Psoas muscle (tissue), 8 donors: Measurements from ENCODE around the gene EVC2. TPM values are rescaled to one million over a fixed set of nuclear protein-coding genes. Genes with fewer than 3 reads are reported as not detected.

Experiments
- ATAC-seq, 4 donors: fragments of 200-7000 bp; cut with Tn5 transposase; one replicate each; pipeline ENCODE4 v1.9.1; 2020; ENCODE audit warnings: moderate library complexity in 3 of 4, mild to moderate bottlenecking in 2 of 4
- DNase-seq, 2 donors: peaks; one replicate each; pipeline ENCODE4 v3.0.0-alpha.2; 2020
- H3K27ac ChIP-seq: fragments of 200-600 bp; one replicate; pipeline ENCODE4 v1.8.0; 2022
- H3K27me3 ChIP-seq, 3 donors: fragments of 200-600 bp in 1 of 3; one replicate each; pipeline versions ENCODE4 v1.6.1 to v1.8.0; 2013 to 2022; ENCODE audit warnings: low read length in 2 of 3, mild to moderate bottlenecking in 2 of 3, moderate library complexity in 1 of 3; ENCODE audit not compliant: insufficient read depth in 3 of 3
- H3K36me3 ChIP-seq, 2 donors: fragments of 200-600 bp in 1 of 2; one replicate each; pipeline versions ENCODE4 v1.6.1 to v1.8.0; 2013 to 2022; ENCODE audit warnings: low read depth in 1 of 2, mild to moderate bottlenecking in 1 of 2, moderate library complexity in 1 of 2; ENCODE audit not compliant: insufficient read depth in 1 of 2
- H3K4me1 ChIP-seq: fragments of 200-600 bp; one replicate; pipeline ENCODE4 v1.8.0; 2022
- H3K4me3 ChIP-seq: fragments of 200-600 bp; one replicate; pipeline ENCODE4 v1.8.0; 2022; ENCODE audit warnings: mild to moderate bottlenecking
- H3K9me3 ChIP-seq: fragments of 200-600 bp; one replicate; pipeline ENCODE4 v1.8.0; 2022
- CTCF ChIP-seq: fragments of 200-600 bp; IDR thresholded peaks from one replicate; pipeline ENCODE4 v1.8.0; 2022; ENCODE audit warnings: antibody characterized with exemption
- WGBS, 3 donors: extraction: QIAGEN DNeasy Blood & Tissue Kit; methylation state at CpG; one replicate each; pipeline versions ENCODE4 v1.1.6 to v1.1.7; 2013; 5-methylcytosine and 5-hydroxymethylcytosine counted together
- intact Hi-C, 2 donors: fragments of 100-400 bp; cut with DNase I; formaldehyde crosslinking; loops; one replicate each; pipeline versions ENCODE4 v1.11.0 to v1.14.2; 2022
- polyA plus RNA-seq, 3 donors: library from polyadenylated mRNA; stranded (reverse); fragments of 200-250 nt; gene quantifications; one replicate each; pipeline ENCODE4 v1.2.3, GENCODE V29; 2013
- total RNA-seq, 4 donors: library from RNA; stranded (reverse); fragmentation: NEBNext Ultra II Directional in 2 of 4; extraction: Animal tissue kit (Norgen Biotek cat#: 25700) in 2 of 4; gene quantifications; one replicate each; pipeline versions ENCODE4 v1.2.1 to v1.2.4, GENCODE V29; 2021 to 2023
- donor health status: healthy with polysubstance abuse.
- donor health status: DM: no; HTN: no; CAD: no; lungs with moderate emphysema.
- donor health status: Bipolar disorder and iron deficiency.
- donor health status: healthy.
- donor health status: DM: yes; HTN: yes; CAD: no.
- donor health status: DM: no; HTN: no; CAD: no.
- donor health status: DM: no; HTN: no; CAD: no.
- donor health status: DM: yes; HTN: yes; CAD: no.

EVC2 gene
- total and polyA plus RNA-seq, 7 donors, result 0.24 to 1.0 (median 0.44) TPM

- TF ChIP-seq CTCF, result no peak
- DNase-seq, result no peak
- H3K27me3 ChIP-seq, result peaks cover 0 to 41% (median 13%) of the 10 kb centered on the region in 3 donors
- H3K27ac ChIP-seq, result no peak overlapping the region
- H3K36me3 ChIP-seq, result no peaks in the 10 kb centered on the region
- H3K4me1 ChIP-seq, result no peaks in the 10 kb centered on the region
- H3K4me3 ChIP-seq, result peak overlapping the region; percentile 71
- intact Hi-C loops, result no loop called here
- ATAC-seq, result no peak
- 36 to 55% (median 48%) methylated on average over 5 of the region's 5 CpGs for WGBS, 3 donors
- no peaks in the 10 kb centered on the region for H3K9me3 ChIP-seq
Measured at GRCh38 chr4:5707366-5707765, 993 bp downstream of the EVC2 start.

GRCh38 chr4:5706486-5707290 lies 1.7 kb downstream of the EVC2 start:
- H3K27me3 ChIP-seq, result peaks cover 0 to 34% (median 13%) of the 10 kb centered on the region in 3 donors

GRCh38 chr4:5705647-5706320 lies 2.6 kb downstream of the EVC2 start:
- no peaks in the 10 kb centered on the region for H3K36me3 ChIP-seq
- 86 to 90% (median 87%) methylated on average over 5 of the region's 5 CpGs for WGBS, 3 donors
- intact Hi-C loops, result no loop called here
- peaks cover 0 to 31% (median 11%) of the 10 kb centered on the region in 3 donors for H3K27me3 ChIP-seq
- no peak for TF ChIP-seq CTCF
- no peaks in the 10 kb centered on the region for H3K9me3 ChIP-seq
- no peak overlapping the region for H3K27ac ChIP-seq
- no peak for ATAC-seq
- H3K4me3 ChIP-seq, result no peak overlapping the region
- no peaks in the 10 kb centered on the region for H3K4me1 ChIP-seq
- no peak for DNase-seq

More at GRCh38 chr4:5706486-5707290, 1.7 kb downstream of the EVC2 start:
- WGBS, 3 donors, result 78 to 93% (median 89%) methylated on average over 11 of the region's 11 CpGs
- Histone ChIP-seq H3K4me1 (no peaks in the 10 kb centered on the region), H3K36me3 (no peaks in the 10 kb centered on the region), H3K9me3 (no peaks in the 10 kb centered on the region), H3K4me3 (no peak overlapping the region), H3K27ac (no peak overlapping the region)
- no peak for TF ChIP-seq CTCF
- DNase-seq (no peak), ATAC-seq (no peak)
- intact Hi-C loops, result no loop called here

- DNase-seq (no peak), ATAC-seq (no peak)
- Histone ChIP-seq H3K27ac (no peak overlapping the region), H3K4me3 (no peak overlapping the region), H3K9me3 (no peaks in the 10 kb centered on the region), H3K4me1 (no peaks in the 10 kb centered on the region), H3K27me3 (peaks cover 0 to 22% (median 6%) of the 10 kb centered on the region in 3 donors), H3K36me3 (no peaks in the 10 kb centered on the region)
- WGBS, 3 donors, result 92 to 93% (median 93%) methylated on average over 6 of the region's 6 CpGs
- intact Hi-C loops, result no loop called here
- TF ChIP-seq CTCF, result no peak
Measured at GRCh38 chr4:5704276-5704675, 4.1 kb downstream of the EVC2 start.
